ENCODE measurements around the gene ZBTB6.

DNA sequence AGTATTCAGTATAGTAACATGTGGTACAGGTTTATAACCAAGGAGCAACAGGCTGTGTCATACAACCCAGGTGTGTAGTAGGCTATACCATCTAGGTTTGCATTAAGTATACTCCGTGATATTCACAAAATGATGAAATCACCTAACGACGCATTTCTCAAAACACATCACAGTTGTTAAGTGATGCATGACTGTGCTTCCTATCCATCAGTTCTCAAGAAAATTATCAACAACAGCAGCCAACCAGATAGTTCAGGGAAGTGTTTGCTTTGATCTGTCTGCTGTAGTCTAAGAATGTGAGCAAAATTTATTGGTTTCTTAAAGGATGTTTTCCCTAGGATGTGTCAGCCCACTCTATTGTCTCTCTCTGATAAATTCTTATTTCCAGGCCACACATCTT is 10.8 kb upstream of the ZBTB6 start:
- TF ChIP-seq, protein P1, sequence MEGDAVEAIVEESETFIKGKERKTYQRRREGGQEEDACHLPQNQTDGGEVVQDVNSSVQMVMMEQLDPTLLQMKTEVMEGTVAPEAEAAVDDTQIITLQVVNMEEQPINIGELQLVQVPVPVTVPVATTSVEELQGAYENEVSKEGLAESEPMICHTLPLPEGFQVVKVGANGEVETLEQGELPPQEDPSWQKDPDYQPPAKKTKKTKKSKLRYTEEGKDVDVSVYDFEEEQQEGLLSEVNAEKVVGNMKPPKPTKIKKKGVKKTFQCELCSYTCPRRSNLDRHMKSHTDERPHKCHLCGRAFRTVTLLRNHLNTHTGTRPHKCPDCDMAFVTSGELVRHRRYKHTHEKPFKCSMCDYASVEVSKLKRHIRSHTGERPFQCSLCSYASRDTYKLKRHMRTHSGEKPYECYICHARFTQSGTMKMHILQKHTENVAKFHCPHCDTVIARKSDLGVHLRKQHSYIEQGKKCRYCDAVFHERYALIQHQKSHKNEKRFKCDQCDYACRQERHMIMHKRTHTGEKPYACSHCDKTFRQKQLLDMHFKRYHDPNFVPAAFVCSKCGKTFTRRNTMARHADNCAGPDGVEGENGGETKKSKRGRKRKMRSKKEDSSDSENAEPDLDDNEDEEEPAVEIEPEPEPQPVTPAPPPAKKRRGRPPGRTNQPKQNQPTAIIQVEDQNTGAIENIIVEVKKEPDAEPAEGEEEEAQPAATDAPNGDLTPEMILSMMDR (CRISPR knock-in tag; IDR thresholded peaks at IDR 0.05), result no peak
- TF ChIP-seq ZNF569 (CRISPR knock-in tag; IDR thresholded peaks at IDR 0.05; ENCODE audit: borderline replicate concordance) (no peak), TGIF2 (CRISPR knock-in tag; IDR thresholded peaks at IDR 0.05) (no peak)
- TF ChIP-seq, protein P2, sequence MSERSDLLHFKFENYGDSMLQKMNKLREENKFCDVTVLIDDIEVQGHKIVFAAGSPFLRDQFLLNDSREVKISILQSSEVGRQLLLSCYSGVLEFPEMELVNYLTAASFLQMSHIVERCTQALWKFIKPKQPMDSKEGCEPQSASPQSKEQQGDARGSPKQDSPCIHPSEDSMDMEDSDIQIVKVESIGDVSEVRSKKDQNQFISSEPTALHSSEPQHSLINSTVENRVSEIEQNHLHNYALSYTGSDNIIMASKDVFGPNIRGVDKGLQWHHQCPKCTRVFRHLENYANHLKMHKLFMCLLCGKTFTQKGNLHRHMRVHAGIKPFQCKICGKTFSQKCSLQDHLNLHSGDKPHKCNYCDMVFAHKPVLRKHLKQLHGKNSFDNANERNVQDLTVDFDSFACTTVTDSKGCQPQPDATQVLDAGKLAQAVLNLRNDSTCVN (CRISPR knock-in tag; IDR thresholded peaks at IDR 0.05; ENCODE audit: borderline replicate concordance), result no peak
- TF ChIP-seq, protein P3, sequence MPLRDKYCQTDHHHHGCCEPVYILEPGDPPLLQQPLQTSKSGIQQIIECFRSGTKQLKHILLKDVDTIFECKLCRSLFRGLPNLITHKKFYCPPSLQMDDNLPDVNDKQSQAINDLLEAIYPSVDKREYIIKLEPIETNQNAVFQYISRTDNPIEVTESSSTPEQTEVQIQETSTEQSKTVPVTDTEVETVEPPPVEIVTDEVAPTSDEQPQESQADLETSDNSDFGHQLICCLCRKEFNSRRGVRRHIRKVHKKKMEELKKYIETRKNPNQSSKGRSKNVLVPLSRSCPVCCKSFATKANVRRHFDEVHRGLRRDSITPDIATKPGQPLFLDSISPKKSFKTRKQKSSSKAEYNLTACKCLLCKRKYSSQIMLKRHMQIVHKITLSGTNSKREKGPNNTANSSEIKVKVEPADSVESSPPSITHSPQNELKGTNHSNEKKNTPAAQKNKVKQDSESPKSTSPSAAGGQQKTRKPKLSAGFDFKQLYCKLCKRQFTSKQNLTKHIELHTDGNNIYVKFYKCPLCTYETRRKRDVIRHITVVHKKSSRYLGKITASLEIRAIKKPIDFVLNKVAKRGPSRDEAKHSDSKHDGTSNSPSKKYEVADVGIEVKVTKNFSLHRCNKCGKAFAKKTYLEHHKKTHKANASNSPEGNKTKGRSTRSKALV (CRISPR knock-in tag; IDR thresholded peaks at IDR 0.05), result no peak

All from HepG2 (cell line).